GM18499 (cell line): Measurements from ENCODE around the gene CARMIL3.

Source experiments
- ATAC-seq: cut with Tn5 transposase; IDR thresholded peaks from one replicate; pipeline ENCODE4 v1.9.1; 2021; ENCODE audit warnings: moderate number of reproducible peaks; ENCODE audit not compliant: insufficient read depth, unreplicated experiment

The CARMIL3 gene

DNA sequence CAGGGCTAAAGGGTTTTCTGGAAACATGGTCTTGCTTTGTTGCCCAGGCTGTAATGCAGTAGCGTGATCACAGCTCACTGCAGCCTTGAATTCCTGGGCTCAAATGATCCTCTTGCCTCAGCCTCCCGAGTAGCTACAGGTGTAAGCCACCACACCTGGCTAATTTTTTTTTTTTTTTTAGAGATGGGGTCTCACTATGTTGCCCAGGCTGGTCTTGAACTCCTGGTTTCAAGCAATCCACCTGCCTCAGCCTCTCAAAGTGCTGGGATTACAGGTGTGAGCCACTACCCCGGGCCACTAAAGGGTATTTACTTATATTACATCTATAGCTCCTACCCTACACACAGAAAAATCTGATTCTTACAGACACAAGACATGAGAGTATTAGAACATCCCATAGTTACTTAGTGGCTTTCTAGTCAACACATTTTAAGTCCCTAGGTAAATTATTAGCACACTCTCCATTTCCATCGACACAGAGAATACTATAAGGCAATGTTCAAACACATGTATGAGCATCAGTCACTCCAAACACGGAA is 56.6 kb downstream of the CARMIL3 start:
- peak; percentile 32 for ATAC-seq

DNA sequence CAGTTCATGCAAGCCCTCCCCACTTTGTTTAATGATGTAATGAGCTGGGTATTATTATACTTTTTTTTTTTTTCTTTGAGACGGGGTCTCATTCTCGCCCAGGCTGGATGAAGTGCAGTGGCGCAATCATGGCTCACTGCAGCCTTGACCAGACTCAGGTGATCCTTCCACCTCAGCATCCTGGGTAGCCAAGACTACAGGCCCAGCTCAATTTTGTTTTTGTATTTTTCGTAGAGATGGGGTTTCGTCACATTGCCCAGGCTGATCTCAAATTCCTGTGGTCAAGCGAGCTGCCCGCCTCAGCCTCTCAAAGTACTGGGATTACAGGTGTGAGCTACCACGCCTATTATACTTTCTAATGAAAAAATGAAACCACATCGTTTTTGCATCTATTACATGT is 58.3 kb downstream of the CARMIL3 start:
- ATAC-seq = no peak

DNA sequence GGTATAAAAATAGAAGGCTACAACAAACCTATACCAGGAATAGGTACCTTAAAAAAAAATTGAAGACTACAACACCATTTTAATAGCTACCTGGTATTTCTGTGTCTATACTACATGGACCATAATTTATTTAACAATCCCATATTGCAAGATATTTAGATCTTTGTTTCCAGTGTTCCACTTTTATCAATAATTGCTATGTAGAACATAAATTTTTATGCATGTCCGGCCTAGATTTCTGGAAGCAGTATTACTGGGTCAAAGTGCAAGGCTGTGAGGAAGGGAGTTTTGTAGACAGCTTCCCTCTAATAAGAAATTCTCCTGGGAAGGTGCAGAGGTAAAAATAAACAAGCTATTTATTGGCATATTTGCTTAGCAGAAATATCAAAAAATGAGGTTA is 58.7 kb downstream of the CARMIL3 start:
- no peak for ATAC-seq

DNA sequence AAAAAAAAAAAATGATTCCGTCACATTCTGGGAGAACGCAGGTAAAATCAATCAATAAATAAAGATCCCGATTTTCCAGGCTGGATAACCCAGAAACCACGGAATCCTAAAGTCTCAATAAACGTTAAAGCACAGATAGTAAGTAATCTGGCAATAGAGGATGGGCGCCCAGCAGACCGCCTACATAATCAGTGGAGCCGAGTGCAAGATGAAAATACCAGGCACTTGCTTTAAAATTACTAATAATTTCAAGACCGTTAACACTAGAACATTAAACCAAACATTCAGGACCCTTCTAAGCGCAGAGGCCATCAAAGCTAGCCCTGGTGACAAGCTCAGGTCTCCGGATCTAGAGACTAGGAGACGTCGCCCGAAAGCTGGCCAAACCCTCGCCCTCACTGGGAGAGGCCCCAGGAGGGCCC is 61.6 kb downstream of the CARMIL3 start:
- ATAC-seq = no peak

DNA sequence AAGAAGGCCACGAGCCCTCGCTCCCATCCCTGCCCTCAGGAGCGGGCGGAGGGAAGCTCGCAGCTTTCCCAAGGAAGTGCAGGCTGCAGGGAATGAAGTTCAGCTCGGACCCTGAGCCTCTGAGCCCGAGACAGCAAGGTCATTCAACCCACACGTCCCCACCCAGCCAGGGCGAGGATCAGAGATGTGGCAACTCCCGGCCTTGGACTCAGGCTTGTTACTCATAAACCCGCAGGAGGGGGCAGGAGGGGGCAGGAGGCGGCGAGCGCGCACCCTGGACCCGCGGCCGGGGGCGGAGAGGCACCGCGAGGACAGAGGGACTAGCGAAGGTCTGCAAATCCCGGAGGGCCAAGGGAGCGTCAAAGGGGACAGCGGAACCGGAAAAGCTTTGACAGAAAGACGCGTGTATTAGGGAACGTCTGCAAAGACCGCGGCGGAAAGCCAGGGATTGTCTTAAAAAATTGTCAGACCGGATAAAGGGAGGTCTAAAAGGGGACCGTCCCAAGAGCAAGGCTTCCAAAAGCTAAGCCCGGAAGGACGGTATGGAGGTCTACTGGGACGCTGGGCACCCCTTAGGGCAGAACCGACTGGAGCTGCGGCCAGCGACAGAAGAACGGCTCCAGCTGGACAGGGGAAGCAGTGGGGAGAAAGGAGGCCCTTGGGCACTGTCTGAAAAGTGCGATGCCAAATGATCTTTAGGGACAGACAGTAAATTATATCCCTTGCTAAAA is 62.2 kb downstream of the CARMIL3 start:
- ATAC-seq = peak; percentile 19

DNA sequence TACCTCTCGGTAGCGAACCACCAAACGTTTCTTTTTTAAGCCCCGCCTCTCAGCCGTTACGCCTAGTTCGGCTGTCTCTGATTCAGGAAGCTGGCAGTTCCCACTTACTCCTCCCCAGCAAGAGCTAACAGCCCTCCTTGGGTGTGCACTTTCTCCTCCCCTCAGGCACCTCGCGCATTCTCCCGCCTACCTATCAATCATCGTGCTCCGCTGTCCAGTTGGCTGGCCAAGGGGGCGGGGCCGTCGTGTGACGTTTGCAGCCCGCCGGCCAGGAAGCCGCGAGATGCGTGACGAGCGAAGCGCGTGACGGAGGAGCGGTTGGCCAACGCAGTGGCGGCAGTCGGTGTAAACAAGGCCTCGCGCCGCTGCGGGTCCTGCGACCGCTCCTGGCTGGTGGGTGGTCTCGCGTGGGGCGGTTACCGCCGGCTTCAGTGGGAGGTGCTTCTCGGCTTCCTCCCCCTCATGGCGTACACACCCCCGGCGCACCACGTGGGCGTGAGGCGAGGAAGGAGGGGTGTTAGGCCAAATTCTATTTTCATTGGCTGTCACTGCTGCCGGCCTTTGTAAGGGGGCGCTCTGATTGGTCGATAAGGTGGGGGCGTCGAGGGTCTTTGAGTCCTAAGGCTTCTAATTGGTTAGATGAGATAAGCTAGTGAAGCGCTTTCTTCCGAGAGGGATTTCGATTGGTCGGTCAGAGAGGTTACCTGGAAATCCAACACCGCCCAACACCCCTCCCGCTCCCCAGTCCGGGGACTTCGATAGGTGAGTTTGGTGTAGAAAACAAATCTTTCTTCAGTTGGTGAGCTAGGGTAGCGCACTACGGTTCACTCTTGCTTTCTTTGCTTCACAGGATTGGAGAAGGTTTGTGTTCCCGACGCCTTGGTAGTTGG is 63.0 kb downstream of the CARMIL3 start, which contains the start of the genes DCAF11 and NRL:
DCAF11 (plus strand) TSS at position 246 of the 890 bp plus-strand sequence. CDS start 818 bp downstream, outside the sequence.
NRL (minus strand) TSS at position 418 of the 890 bp plus-strand sequence. CDS start 32,101 bp downstream, outside the sequence.
- peak; percentile 73 for ATAC-seq

DNA sequence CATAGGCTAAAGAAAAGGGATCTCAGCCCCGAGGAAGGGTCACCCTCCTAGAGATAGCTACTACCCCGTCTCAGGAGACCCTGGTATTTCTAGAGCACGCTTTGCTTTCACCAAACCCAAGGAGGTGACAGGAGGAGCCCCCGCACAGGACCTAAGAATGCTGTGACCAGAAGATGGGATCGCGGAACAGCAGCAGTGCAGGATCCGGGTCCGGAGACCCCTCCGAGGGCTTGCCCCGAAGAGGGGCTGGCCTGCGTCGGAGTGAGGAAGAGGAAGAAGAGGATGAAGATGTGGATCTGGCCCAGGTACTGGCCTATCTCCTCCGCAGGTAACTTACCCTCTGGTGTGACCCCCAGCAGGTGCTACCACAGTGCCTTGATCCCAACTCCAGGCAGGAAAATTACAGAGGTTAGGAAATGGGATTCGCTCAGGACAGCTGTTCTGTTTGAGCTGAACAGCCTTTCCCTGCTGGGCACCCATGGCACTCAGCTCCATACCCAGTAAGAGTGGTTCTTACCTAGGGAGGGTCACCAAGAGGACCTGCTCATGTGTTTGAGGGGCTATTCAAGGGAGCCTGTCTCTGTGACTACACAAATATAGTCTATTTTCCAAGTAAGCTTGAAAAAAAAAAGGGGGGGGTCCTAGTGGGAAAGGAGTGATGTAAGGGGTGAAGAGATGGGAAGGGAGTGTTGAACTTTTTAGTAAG is 63.8 kb downstream of the CARMIL3 start:
- no peak for ATAC-seq

DNA sequence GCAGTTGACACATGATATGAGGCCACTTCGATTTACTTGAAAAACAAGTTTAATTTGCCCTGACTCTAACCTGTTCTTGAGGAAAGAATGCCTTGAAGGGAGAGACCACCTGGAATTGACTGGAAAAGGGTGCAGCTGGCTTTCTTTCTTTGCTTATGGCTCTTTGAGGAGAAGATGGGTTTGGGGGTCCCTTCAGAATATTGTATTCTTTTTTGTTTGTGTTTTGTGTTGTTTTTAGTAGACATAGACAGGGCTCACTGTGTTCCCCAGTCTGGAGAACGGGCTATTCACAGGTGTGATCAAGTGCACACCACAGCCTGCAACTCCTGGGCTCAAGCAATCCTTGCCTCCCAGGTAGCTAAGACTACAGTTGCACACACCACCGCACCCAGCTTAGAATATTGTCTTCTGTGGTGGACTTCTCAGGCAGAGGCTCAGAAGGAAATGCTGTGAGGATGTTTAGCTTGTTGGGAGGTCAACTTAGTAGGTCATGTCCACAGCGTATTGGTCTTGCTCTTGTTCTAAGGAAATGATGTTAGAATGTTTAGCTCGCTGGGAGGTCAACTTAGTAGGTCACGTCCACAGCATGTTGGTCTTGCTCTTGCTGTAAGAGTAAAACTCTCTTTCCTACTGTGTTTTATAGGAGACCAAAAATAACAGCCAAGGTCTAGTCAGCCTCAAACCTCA is 64.5 kb downstream of the CARMIL3 start:
- no peak for ATAC-seq

DNA sequence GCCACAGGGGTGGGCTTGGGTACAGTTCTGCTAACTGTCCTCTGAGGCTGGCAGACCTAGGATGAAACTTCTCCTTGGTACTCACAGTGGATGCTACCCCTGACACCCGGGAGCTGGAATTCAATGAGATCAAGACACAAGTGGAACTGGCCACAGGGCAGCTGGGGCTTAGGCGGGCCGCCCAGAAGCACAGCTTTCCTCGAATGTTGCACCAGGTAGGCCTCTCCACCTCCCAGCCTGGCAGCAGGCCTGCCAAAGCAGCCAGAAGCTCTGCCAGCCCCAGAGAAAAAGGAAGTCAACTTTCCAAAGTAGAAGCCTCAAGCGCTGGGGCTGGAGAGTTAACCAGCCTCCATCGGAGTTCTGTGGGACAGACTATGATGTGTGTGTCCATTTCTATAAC is 65.4 kb downstream of the CARMIL3 start:
- ATAC-seq = no peak
